Measurements from ENCODE around the gene PCK1. TPM values are rescaled to one million over a fixed set of nuclear protein-coding genes. Genes with fewer than 3 reads are reported as not detected.

Gene PCK1
- total RNA-seq, 2 experiments from 2014 or later = not detected

Other genes starting within 250 kb of the PCK1 start
- not detected for gene SPO11, start 231.3 kb upstream of the PCK1 start, total RNA-seq
- gene RAE1, start 209.9 kb upstream of the PCK1 start, total RNA-seq = 10 to 100 TPM; 59.0 to 60.0 TPM
- 100 to 1,000 TPM; 142 to 144 TPM for gene RBM38, start 169.7 kb upstream of the PCK1 start, total RNA-seq
- gene CTCFL, start 36.0 kb upstream of the PCK1 start, total RNA-seq = not detected
- gene ZBP1, start 59.3 kb downstream of the PCK1 start, total RNA-seq = 1 to 10 TPM in 1 of 2 experiments, under 1 TPM in 1; 0.68 to 1.2 TPM
- gene PMEPA1, start 148.9 kb downstream of the PCK1 start, total RNA-seq = 1 to 10 TPM; 1.0 to 1.7 TPM

Data from activated naive CD8-positive, alpha-beta T cell treated with anti-CD3 and anti-CD28 coated beads for 36 hours (primary cell).